Adrenal gland (tissue), 12 donors: ENCODE results near the gene ATP5PO. TPM values are rescaled to one million over a fixed set of nuclear protein-coding genes. Genes with fewer than 3 reads are reported as not detected.

Source experiments
- DNase-seq, 7 donors: peaks; one replicate each; pipeline ENCODE4 v3.0.0-alpha.2; 2019 to 2020
- H3K27ac ChIP-seq, 5 donors: fragments of 200-600 bp; sonication (generic) in 4 of 5; 1 replicate in 3 of 5; 2 replicates in 2 of 5; pipeline versions ENCODE4 v1.5.1 to v1.8.0; 2016 to 2020; ENCODE audit warnings: mild to moderate bottlenecking in 1 of 5
- H3K27me3 ChIP-seq: fragments of 200-600 bp; 2 replicates; pipeline ENCODE4 v1.8.0; 2021
- H3K36me3 ChIP-seq, 2 donors: fragments of 200-600 bp; replicated peaks in 1 of 2; 1 replicate in 1 of 2; 2 replicates in 1 of 2; pipeline versions ENCODE4 v1.5.1 to v1.8.0; 2018 to 2022
- H3K4me1 ChIP-seq, 2 donors: fragments of 200-600 bp; replicated peaks in 1 of 2; 1 replicate in 1 of 2; 2 replicates in 1 of 2; pipeline versions ENCODE4 v1.5.1 to v1.8.0; 2018 to 2021
- H3K4me3 ChIP-seq, 4 donors: fragments of 200-600 bp; sonication (generic) in 3 of 4; one replicate each; pipeline ENCODE4 v1.5.1; 2016 to 2018
- H3K9me3 ChIP-seq, 3 donors: fragments of 200-600 bp; sonication (generic) in 1 of 3; replicated peaks in 1 of 3; 1 replicate in 2 of 3; 2 replicates in 1 of 3; pipeline versions ENCODE4 v1.5.1 to v1.8.0; 2016 to 2021
- POLR2A ChIP-seq, 2 donors: fragments of 450-650 bp; IDR thresholded peaks; one replicate each; pipeline ENCODE4 v1.6.1; 2017; ENCODE audit warnings: antibody characterized with exemption in 2 of 2, mild to moderate bottlenecking in 2 of 2, moderate library complexity in 1 of 2
- WGBS, 4 donors: extraction: QIAGEN DNeasy Blood & Tissue Kit in 2 of 4; methylation state at CpG; one replicate each; pipeline versions ENCODE4 v1.1.5 to v1.1.7; 2013 to 2017; 5-methylcytosine and 5-hydroxymethylcytosine counted together
- intact Hi-C, 2 donors: fragments of 100-400 bp; cut with DNase I; formaldehyde crosslinking; loops; one replicate each; pipeline versions ENCODE4 v1.14.1 to v1.15.0; 2022 to 2023
- polyA plus RNA-seq, 3 donors: library from polyadenylated mRNA; stranded (reverse); fragments of 200-250 nt in 2 of 3; fragments of 350-450 nt in 1 of 3; fragmentation: Illumina TruSeq in 1 of 3; extraction: RNeasy Lipid Tissue Mini Kit (QIAGEN cat#74804) in 1 of 3; gene quantifications; one replicate each; pipeline ENCODE4 v1.2.3, GENCODE V29; 2013 to 2014
- total RNA-seq, 9 donors: library from RNA; depleted of rRNA in 4 of 9; stranded (reverse); fragments of >200 nt in 4 of 9; fragments of 120-200 nt in 1 of 9; fragmentation: NEBNext Ultra II Directional in 1 of 9; extraction: Animal tissue kit (Norgen Biotek cat#: 25700) in 1 of 9; gene quantifications; one replicate each; pipeline versions ENCODE4 v1.1.0 to v1.2.4, GENCODE V29; 2013 to 2023
- TF ChIP-seq, protein P1 (sequence below), 6 experiments: fragments of 450-650 bp in 4 of 6; fragments of 200-600 bp in 2 of 6; sonication (generic) in 1 of 6; IDR thresholded peaks; 1 replicate in 5 of 6; 2 replicates in 1 of 6; pipeline versions ENCODE4 v1.5.1 to v1.8.0; 2016 to 2021; ENCODE audit warnings: antibody characterized with exemption in 6 of 6, mild to moderate bottlenecking in 2 of 6, moderate library complexity in 1 of 6
- donor health status: healthy with polysubstance abuse.
- donor health status: Bipolar disorder and iron deficiency.
- donor health status: DM: yes; HTN: yes; CAD: no.
- donor health status: DM: no; HTN: no; CAD: no.
- donor health status: DM: no; HTN: no; CAD: no.
- donor health status: DM: yes; HTN: yes; CAD: no.

ATP5PO gene
- total and polyA plus RNA-seq, 12 donors: 78.6 to 299 (median 189) TPM

DNA sequence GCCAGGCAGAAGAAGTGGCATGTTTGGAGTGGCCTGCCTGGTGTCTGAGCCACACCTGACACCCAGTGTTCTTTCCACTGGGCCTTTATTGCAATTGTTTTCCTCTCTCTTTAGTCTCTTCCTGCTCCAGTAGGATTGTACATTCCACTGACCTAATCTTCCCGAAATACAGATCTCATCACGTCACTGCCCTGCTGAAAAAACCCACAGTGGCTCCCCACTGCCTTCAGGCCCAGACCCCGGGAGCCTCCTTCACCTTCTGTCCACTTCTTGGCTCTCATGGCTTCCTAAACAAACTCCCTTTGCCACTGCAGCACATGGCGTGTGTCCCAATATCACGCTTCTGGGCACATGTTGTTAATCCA, 25.3 kb upstream of the ATP5PO start:
- H3K27me3 ChIP-seq: no peaks in the 10 kb centered on the region
- no peaks in the 10 kb centered on the region for H3K36me3 ChIP-seq
- intact Hi-C loops: no loop called here
- no peaks in the 10 kb centered on the region for H3K9me3 ChIP-seq
- no peak overlapping the region for H3K27ac ChIP-seq
- no peak for TF ChIP-seq POLR2A (IDR thresholded peaks at IDR 0.05)
- TF ChIP-seq, protein P1, sequence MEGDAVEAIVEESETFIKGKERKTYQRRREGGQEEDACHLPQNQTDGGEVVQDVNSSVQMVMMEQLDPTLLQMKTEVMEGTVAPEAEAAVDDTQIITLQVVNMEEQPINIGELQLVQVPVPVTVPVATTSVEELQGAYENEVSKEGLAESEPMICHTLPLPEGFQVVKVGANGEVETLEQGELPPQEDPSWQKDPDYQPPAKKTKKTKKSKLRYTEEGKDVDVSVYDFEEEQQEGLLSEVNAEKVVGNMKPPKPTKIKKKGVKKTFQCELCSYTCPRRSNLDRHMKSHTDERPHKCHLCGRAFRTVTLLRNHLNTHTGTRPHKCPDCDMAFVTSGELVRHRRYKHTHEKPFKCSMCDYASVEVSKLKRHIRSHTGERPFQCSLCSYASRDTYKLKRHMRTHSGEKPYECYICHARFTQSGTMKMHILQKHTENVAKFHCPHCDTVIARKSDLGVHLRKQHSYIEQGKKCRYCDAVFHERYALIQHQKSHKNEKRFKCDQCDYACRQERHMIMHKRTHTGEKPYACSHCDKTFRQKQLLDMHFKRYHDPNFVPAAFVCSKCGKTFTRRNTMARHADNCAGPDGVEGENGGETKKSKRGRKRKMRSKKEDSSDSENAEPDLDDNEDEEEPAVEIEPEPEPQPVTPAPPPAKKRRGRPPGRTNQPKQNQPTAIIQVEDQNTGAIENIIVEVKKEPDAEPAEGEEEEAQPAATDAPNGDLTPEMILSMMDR (IDR thresholded peaks at IDR 0.05): no peak
- WGBS, 4 donors: 88 to 90% (median 89%) methylated on average over 5 of the region's 5 CpGs
- peak in 1 of 7 donors; percentile 31 for DNase-seq
- H3K4me1 ChIP-seq: no peaks in the 10 kb centered on the region
- H3K4me3 ChIP-seq: no peak overlapping the region

- no peaks in the 10 kb centered on the region for H3K4me1 ChIP-seq
- intact Hi-C loops: no loop called here
- H3K9me3 ChIP-seq: no peaks in the 10 kb centered on the region
- no peak for DNase-seq
- no peaks in the 10 kb centered on the region for H3K27me3 ChIP-seq
- H3K36me3 ChIP-seq: no peaks in the 10 kb centered on the region
- H3K4me3 ChIP-seq: no peak overlapping the region
- TF ChIP-seq POLR2A (IDR thresholded peaks at IDR 0.05): no peak
- TF ChIP-seq, protein P1 (IDR thresholded peaks at IDR 0.05): no peak
- no peak overlapping the region for H3K27ac ChIP-seq
- WGBS, 4 donors: 79 to 86% (median 83%) methylated on average over 15 of the region's 15 CpGs
Observed at GRCh38 chr21:33940164-33940880, 24.7 kb upstream of the ATP5PO start.

DNA sequence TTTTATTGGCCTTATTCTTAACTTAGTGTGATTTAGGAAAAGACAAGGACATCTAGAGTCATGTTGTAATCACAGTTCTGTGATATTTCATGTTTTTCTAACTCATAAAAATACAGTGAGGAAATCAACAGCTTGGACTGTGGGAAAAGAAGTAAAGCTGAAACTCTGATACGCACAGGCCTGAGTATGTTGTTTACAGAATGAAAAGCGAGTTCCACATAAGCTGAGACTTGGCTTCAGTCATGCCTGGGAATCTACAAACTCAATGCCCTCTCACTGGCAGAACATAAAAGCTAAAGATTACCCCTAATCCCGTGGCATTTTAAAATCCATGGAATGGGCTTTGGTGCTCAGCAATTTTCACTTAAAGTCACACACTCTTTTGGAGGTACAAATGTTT, 23.6 kb upstream of the ATP5PO start:
- TF ChIP-seq, protein P1 (IDR thresholded peaks at IDR 0.05): no peak
- TF ChIP-seq POLR2A (IDR thresholded peaks at IDR 0.05): no peak
- H3K4me1 ChIP-seq: no peaks in the 10 kb centered on the region
- H3K36me3 ChIP-seq: no peaks in the 10 kb centered on the region
- H3K9me3 ChIP-seq: no peaks in the 10 kb centered on the region
- H3K27ac ChIP-seq: no peak overlapping the region
- intact Hi-C loops: no loop called here
- no peaks in the 10 kb centered on the region for H3K27me3 ChIP-seq
- DNase-seq: no peak
- H3K4me3 ChIP-seq: no peak overlapping the region
- WGBS, 4 donors: 58 to 82% (median 73%) methylated on average over 3 of the region's 3 CpGs

GRCh38 chr21:33938381-33938780, 22.8 kb upstream of the ATP5PO start:
- intact Hi-C loops: no loop called here
- 76 to 87% (median 82%) methylated on average over 3 of the region's 3 CpGs for WGBS, 4 donors
- no peaks in the 10 kb centered on the region for H3K36me3 ChIP-seq
- DNase-seq: no peak
- H3K4me1 ChIP-seq: no peaks in the 10 kb centered on the region
- no peaks in the 10 kb centered on the region for H3K27me3 ChIP-seq
- H3K9me3 ChIP-seq: no peaks in the 10 kb centered on the region
- no peak overlapping the region for H3K27ac ChIP-seq
- H3K4me3 ChIP-seq: no peak overlapping the region
- no peak for TF ChIP-seq POLR2A (IDR thresholded peaks at IDR 0.05)
- TF ChIP-seq, protein P1 (IDR thresholded peaks at IDR 0.05): no peak
